ENCODE results near the gene RABGEF1. TPM values are rescaled to one million over a fixed set of nuclear protein-coding genes. Genes with fewer than 3 reads are reported as not detected.
A peak's percentile ranks its signal among the peaks of the same experiment; 100 is the strongest.
"Not testable (repeated sequence)": the region's sequence is repeated elsewhere in the genome, so short reads cannot be mapped to it uniquely, and the experiment has no call there.

RABGEF1 gene
- total RNA-seq, 1 donor from 2014 or later, result 17.6 TPM

DNA sequence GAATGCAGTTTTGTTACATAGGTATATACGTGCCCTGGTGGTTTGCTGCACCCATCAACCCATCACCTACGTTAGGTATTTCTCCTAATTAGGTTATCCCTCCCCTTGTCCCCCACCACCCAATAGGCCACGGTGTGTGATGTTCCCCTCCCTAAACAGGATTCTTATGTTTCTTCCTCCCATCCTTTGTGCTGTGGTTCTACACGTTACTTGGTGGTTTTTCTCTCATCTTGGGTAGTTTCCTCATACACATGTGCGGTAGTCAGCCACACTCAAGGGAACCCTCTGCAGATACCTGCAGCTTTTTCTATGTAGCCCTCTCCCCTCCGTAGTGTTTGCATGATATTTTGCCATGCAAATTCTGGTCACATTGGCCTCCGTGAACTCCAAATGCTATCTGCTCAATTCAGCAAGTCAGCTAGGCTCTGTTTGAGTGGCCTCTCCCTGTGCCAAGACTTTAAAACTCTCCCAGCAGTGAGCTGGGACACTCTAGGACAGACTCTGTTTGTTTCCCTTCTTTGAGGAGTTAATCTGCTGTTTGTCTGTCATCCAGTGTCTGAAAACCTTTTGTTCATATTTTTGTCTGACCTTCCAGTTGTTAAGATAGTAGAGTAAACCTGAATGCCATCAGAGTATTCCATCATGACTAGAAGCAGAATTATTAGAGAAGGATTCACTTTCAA, 41.0 kb downstream of the RABGEF1 start:
- ATAC-seq (peak; percentile 81), DNase-seq (no peak)
- intact Hi-C loops (cut with micrococcal nuclease), result no loop called here

DNA sequence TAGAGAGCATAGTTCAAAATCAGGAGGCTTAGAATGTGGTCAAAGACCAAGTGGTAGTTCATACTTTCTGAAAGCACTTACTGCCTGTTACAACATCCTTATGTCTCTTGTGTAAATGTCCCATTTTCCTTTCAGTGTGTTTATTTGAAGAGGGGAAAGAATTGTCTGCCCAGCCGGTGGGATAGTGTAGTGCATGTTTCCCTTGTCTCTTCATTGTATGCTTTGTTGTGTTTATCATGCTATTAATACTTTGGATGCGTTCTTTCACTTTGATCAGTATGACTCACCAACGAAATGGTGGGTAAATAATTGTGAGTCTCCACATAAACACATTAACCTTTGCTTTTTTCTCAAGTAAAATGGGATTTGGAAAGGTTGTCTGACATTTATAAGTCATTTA, 42.3 kb downstream of the RABGEF1 start:
- DNase-seq; intact Hi-C loops (cut with micrococcal nuclease); ATAC-seq: not testable (repeated sequence)

DNA sequence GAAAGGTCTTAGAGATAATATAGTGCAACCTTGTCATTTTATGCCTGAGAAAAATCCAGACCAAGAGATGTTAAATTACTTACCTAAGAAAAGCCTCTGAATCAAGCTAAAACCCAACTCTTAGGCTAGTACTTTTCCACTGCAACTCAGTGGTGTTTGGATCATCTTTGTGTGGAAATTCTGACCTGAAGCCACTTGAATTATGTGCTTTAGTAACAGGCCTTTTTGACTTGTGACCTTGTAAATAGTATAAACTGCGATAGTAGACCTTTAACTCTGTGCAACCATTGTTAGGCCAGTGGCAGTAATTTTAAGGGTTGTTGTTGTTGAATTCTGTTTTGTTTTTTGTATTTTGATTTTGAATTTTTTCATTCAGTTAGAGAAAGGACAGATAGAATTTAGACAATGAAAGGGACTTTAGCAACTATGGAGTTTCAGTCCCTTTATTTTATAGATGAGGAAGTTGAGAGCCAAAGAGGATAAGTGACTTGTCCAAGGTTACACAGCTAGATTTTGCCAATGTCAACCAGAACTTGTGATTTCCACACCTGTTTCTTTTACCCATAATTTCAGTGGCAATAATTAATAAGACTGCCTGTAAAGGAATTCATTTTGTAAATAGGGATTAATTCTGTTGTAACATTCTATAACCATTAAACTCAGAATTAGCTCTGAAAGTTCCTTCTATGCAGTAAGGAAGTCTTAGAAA, 43.5 kb downstream of the RABGEF1 start:
- DNase-seq; intact Hi-C loops (cut with micrococcal nuclease); ATAC-seq: not testable (repeated sequence)

DNA sequence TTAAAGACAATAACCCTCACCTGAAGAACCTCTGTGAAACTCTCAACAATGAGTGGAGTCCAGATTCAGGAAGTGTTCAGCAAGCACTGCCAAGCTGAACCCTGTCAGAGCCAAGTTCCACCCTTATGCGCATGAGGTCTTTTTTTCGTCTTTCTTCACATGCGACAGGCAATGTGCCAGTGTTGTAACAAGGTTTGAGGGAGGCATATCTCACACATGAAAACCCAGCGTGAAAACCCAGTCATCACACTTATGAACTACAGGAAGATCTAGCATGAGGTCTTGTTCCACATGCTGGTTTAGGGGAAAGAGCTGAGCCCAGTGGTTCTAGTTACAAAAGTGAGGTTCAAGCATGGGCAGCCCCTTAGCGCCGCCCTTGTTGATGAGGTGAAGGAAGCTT, 49.7 kb downstream of the RABGEF1 start:
- no peak for DNase-seq
- intact Hi-C loops (cut with micrococcal nuclease), result no loop called here
- peak; percentile 17 for ATAC-seq

GRCh38 chr7:66790725-66791124, 50.2 kb downstream of the RABGEF1 start:
- no peak for ATAC-seq
- intact Hi-C loops (cut with micrococcal nuclease), result no loop called here
- no peak for DNase-seq

DNA sequence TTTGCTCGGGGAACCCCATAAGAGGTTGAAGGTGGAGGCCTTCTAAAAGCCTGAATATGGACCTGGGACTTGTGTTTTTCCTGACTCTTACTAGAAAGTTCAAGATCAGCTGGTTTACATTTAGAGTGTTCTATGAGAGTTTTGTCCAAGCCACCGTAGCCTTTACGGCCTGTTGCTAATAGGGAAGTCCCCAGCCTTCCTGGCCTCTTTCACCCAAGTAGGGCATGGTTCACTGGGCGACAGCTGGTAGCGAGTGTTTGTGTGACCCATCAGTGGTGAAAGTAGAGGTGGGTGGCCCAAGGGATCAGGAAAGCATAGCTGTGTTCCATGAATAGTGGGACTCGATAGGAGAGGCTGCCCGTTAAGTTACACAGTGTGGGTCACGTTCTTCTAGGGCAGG, 60.1 kb downstream of the RABGEF1 start:
- DNase-seq (no peak), ATAC-seq (no peak)
- intact Hi-C loops (cut with micrococcal nuclease), result no loop called here

DNA sequence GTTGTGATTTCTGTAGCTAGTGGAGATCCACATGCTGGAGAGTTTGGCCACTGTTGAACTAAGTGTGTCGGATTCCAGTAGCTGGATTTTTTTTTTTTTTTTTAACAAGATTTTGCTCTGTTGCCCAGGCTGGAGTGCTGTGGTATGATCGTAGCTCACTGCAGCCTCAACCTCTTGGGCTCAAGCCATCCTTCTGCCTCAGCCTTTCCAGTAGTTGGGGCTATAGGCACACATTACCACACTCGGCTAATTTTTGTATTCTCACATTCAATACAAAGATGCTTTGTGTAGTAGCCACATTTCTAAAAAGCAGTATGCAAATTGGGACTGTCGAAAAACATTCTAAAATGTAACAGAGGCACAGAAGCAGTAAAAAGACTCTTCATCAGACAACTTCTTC, 63.5 kb downstream of the RABGEF1 start:
- no peak for DNase-seq
- intact Hi-C loops (cut with micrococcal nuclease), result no loop called here
- ATAC-seq, result no peak

- no peak for DNase-seq
- no peak for ATAC-seq
- intact Hi-C loops (cut with micrococcal nuclease), result no loop called here
Observed at GRCh38 chr7:66807736-66808135, 67.2 kb downstream of the RABGEF1 start.

DNA sequence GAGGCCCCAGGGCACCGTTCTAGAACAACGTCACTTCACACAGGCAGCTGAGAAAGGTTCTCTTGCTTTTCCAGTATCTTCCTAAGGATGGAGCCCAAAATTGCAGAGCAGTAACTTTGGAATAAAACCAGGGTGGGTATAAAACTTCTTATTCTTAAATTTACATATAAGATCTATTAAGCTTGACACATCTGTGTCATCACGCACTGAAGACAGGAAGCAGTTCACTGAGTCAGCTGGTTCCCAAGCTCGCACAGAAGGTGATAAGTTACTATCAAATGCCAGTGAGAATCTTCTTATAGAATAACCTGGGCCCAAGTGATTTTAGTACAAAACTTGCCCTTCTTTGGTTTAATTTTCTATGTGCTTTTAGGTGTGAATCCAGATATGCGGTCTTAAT, 70.2 kb downstream of the RABGEF1 start:
- ATAC-seq (no peak), DNase-seq (no peak)
- intact Hi-C loops (cut with micrococcal nuclease), result no loop called here

DNA sequence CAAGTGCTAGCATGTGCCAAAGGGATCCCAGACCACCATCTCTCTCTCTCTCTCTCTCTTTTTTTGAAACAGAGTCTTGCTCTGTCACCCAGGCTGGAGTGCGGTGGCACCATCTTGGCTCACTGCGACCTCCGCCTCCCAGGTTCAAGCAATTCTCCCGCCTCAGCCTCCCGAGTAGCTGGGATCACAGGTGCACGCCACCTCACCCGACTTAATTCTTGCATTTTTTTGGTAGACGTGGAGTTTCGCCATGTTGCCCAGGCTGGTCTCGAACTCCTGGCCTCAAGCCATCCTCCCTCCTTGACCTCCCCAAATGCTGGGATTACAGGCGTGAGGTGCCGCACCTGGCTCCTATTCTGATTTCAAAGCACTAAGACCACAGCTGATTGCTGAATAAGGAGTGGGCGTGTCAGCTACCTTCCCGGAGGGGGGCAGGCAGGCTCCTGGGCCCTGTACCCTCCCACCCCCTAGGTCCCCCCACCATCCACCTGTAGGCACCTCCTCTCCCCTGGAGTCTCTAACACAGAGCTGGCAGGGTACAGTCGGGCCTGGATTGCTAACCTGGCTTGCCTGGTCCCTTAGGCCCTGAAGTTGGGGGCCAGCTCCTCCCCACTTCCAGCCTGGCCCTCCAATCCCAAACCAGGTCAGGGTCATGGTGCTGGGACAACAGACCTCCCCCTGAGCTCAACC, 74.8 kb downstream of the RABGEF1 start:
- DNase-seq; ATAC-seq; intact Hi-C loops (cut with micrococcal nuclease): not testable (repeated sequence)

GRCh38 chr7:66815951-66816350, 75.4 kb downstream of the RABGEF1 start:
- DNase-seq, result no peak
- intact Hi-C loops (cut with micrococcal nuclease), result no loop called here
- ATAC-seq, result no peak

GRCh38 chr7:66816658-66817057, 76.1 kb downstream of the RABGEF1 start:
- ATAC-seq; intact Hi-C loops (cut with micrococcal nuclease); DNase-seq: not testable (repeated sequence)

- DNase-seq; intact Hi-C loops (cut with micrococcal nuclease): not testable (repeated sequence)
- ATAC-seq, result peak; percentile 85
Observed at GRCh38 chr7:66817208-66817795, 76.8 kb downstream of the RABGEF1 start.

DNA sequence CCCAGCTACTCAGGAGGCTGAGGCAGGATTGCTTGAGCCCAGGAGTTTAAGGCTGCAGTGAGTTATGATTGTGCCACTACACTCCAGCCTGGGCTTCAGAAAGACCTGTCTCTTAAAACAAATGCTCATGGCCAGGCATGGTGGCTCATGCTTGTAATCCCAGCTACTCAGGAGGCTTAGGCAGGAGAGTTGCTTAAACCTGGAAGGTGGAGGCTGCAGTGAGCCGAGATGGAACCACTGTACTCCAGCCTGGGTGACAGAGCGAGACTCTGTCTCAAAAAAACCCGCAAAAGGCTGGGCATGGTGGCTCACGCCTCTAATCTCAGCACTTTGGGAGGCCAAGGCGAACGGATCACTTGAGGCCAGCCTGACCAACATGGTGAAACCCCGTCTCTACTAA, 77.4 kb downstream of the RABGEF1 start:
- ATAC-seq; DNase-seq; intact Hi-C loops (cut with micrococcal nuclease): not testable (repeated sequence)

GRCh38 chr7:66824041-66824440, 83.5 kb downstream of the RABGEF1 start:
- no peak for ATAC-seq
- intact Hi-C loops (cut with micrococcal nuclease), result no loop called here
- no peak for DNase-seq

DNA sequence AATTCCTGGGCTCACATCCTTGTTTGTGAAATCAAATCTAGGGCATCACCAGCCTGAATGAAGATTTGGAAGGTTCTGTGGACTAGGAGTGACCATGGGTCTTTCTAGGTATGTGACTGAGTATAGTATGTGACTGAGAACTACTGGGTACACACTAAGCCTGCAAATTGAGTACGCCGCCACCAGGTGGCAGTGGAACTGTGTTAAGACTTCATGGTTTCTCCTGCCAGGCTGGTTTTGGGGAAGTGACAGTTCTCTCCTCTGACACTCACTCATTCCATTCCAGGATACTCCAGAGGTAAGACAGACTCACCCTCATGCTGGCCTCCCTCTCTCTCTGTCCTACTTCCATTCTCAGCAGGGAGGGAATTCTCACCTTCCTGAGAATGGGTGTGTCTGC, 85.0 kb downstream of the RABGEF1 start:
- DNase-seq; ATAC-seq; intact Hi-C loops (cut with micrococcal nuclease): not testable (repeated sequence)

- DNase-seq (no peak), ATAC-seq (no peak)
- intact Hi-C loops (cut with micrococcal nuclease), result no loop called here
Observed at GRCh38 chr7:66826649-66827048, 86.1 kb downstream of the RABGEF1 start.

DNA sequence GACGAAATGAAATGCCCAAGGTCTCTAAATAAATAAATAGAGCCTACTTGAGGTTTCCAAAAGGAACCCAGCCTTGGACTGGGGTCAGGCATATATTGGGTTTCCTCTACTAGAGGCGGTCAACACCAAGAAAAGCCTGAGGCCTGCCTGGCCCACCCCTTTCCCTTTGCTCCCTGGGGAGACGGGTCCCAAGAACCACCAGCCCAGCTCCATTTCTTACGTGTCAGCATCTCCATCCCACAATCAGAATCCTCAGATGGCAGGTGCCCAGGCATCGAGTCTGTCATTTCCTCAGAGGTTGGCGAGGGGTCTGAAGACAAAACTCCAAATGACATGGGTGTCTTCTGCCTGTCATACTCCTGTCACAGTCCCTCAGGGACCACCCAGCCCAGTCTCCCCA, 90.4 kb downstream of the RABGEF1 start:
- DNase-seq, ATAC-seq: not testable (repeated sequence)

GRCh38 chr7:66832531-66833351, 92.2 kb downstream of the RABGEF1 start:
- DNase-seq (no peak), ATAC-seq (no peak)
- intact Hi-C loops (cut with micrococcal nuclease), result no loop called here

More for the DNA sequence above, 90.4 kb downstream of the RABGEF1 start:
- intact Hi-C loops (cut with micrococcal nuclease), result not testable (repeated sequence)

Data from left ventricle myocardium superior (tissue), 1 donor.